Endothelial cell of umbilical vein (primary cell): Measurements from ENCODE around the gene AOX1. TPM values are rescaled to one million over a fixed set of nuclear protein-coding genes. Genes with fewer than 3 reads are reported as not detected.

Source experiments
- BruUV-seq: library from RNA; stranded (reverse); fragments of 400-500 nt; replicated peaks from 2 replicates; lab custom pipeline; 2021; lab: Mats Ljungman, UMichigan
- CTCF ChIA-PET: fragments of 300-600, 350-600 bp; sonication (Branson Sonifier 250); formaldehyde crosslinking; loops from one replicate; lab custom pipeline; 2021; ENCODE audit warnings: antibody characterized with exemption, inconsistent platforms; lab: Charles Lee
- POLR2A ChIA-PET: fragments of 300-600, 350-600 bp; sonication (Branson Sonifier 250); formaldehyde crosslinking; loops from one replicate; lab custom pipeline; 2021; ENCODE audit warnings: antibody characterized with exemption, inconsistent platforms; lab: Charles Lee
- DNase-seq: peaks from one replicate; pipeline ENCODE4 v3.0.0-alpha.2; 2011; ENCODE audit warnings: low read depth, low spot score
- FAIRE-seq: peaks from 2 replicates; lab custom pipeline; 2011; peaks lifted over from hg19 to GRCh38; lab: Jason Lieb, UNC
- H2AFZ ChIP-seq: 2 replicates; pipeline ENCODE4 v1.6.0; 2012; ENCODE audit warnings: low read depth, low read length, control low read depth, inconsistent platforms
- H3K27ac ChIP-seq: 2 replicates; pipeline ENCODE4 v1.5.1; 2011; ENCODE audit warnings: low read depth, mild to moderate bottlenecking, control low read depth, low read length, moderate library complexity; ENCODE audit not compliant: insufficient read depth
- H3K27me3 ChIP-seq, 2 experiments: 2 replicates each; pipeline versions ENCODE4 v1.6.0 to v1.6.1; 2011; ENCODE audit warnings: low read length in 2 of 2, mixed read lengths in 1 of 2; ENCODE audit not compliant: control insufficient read depth in 2 of 2, insufficient read depth in 2 of 2
- H3K36me3 ChIP-seq, 2 experiments: 2 replicates in 1 of 2; 3 replicates in 1 of 2; pipeline ENCODE4 v1.5.1; 2011; ENCODE audit warnings: low read length in 2 of 2, mild to moderate bottlenecking in 1 of 2, moderate library complexity in 1 of 2; ENCODE audit not compliant: control insufficient read depth in 2 of 2, insufficient read depth in 2 of 2; ENCODE audit errors: extremely low read depth in 1 of 2
- H3K4me1 ChIP-seq: 3 replicates; pipeline ENCODE4 v1.5.1; 2011; ENCODE audit warnings: mild to moderate bottlenecking, low read length; ENCODE audit not compliant: control insufficient read depth, insufficient read depth; ENCODE audit errors: extremely low read depth
- H3K4me2 ChIP-seq: 2 replicates; pipeline ENCODE4 v1.6.1; 2011; ENCODE audit warnings: low read length, control low read depth, mixed read lengths; ENCODE audit not compliant: insufficient read depth
- H3K4me3 ChIP-seq, 3 experiments: fragments of 200-600 bp in 1 of 3; sonication (generic), shearing (Covaris generic) in 1 of 3; replicated peaks in 1 of 3; 2 replicates each; pipeline ENCODE4 v1.5.1; 2011 to 2016; ENCODE audit warnings: control low read depth in 3 of 3, low read length in 3 of 3, mild to moderate bottlenecking in 2 of 3, inconsistent platforms in 1 of 3, low read depth in 1 of 3, moderate library complexity in 1 of 3; ENCODE audit not compliant: insufficient read depth in 1 of 3
- H3K79me2 ChIP-seq: 2 replicates; pipeline ENCODE4 v1.6.0; 2012; ENCODE audit warnings: low read length, inconsistent platforms; ENCODE audit not compliant: control insufficient read depth, insufficient read depth
- H3K9ac ChIP-seq: replicated peaks from 2 replicates; pipeline ENCODE3; 2011; ENCODE audit warnings: low read length, control low read depth; ENCODE audit not compliant: insufficient read depth; ENCODE audit errors: extremely low read depth
- H3K9me1 ChIP-seq: replicated peaks from 3 replicates; pipeline ENCODE4 v1.6.0; 2011; ENCODE audit warnings: mild to moderate bottlenecking, low read length; ENCODE audit not compliant: control insufficient read depth, insufficient read depth; ENCODE audit errors: extremely low read depth
- H3K9me3 ChIP-seq: replicated peaks from 2 replicates; pipeline ENCODE4 v1.5.1; 2012; ENCODE audit warnings: low read length, inconsistent platforms; ENCODE audit not compliant: control insufficient read depth, insufficient read depth
- H4K20me1 ChIP-seq: replicated peaks from 2 replicates; pipeline ENCODE3; 2011; ENCODE audit warnings: mild to moderate bottlenecking, low read length; ENCODE audit not compliant: control insufficient read depth, insufficient read depth; ENCODE audit errors: extremely low read depth
- EZH2 ChIP-seq: IDR thresholded peaks from 2 replicates; pipeline ENCODE4 v1.6.1; 2012; ENCODE audit warnings: borderline replicate concordance, low read depth, mild to moderate bottlenecking, moderate library complexity, low read length, inconsistent platforms; ENCODE audit not compliant: severe bottlenecking
- FOS ChIP-seq: IDR thresholded peaks from 2 replicates; pipeline ENCODE4 v1.6.1; 2011; ENCODE audit warnings: mild to moderate bottlenecking, low read length, moderate library complexity, borderline replicate concordance; ENCODE audit not compliant: insufficient read depth
- GATA2 ChIP-seq: IDR thresholded peaks from 2 replicates; pipeline ENCODE4 v1.7.0; 2011; ENCODE audit warnings: low read depth, mild to moderate bottlenecking, moderate library complexity, mixed read lengths, low read length; ENCODE audit not compliant: insufficient read length, insufficient read depth
- JUN ChIP-seq: IDR thresholded peaks from 2 replicates; pipeline ENCODE4 v1.6.1; 2011; ENCODE audit warnings: borderline replicate concordance, low read depth; ENCODE audit not compliant: insufficient read length, insufficient read depth
- MYC ChIP-seq: IDR thresholded peaks from one replicate; pipeline ENCODE4 v1.6.1; 2011; ENCODE audit warnings: mild to moderate bottlenecking, low read depth, low read length
- POLR2A ChIP-seq: IDR thresholded peaks from 2 replicates; pipeline ENCODE4 v1.6.1; 2012; ENCODE audit warnings: low read depth, mild to moderate bottlenecking, control low read depth, low read length
- POLR2AphosphoS5 ChIP-seq: IDR thresholded peaks from 2 replicates; pipeline ENCODE4 v1.6.1; 2012; ENCODE audit warnings: low read depth, mild to moderate bottlenecking, control low read depth, low read length, moderate library complexity; ENCODE audit not compliant: insufficient read depth
- dilution Hi-C: fragments of 300-500 bp; cut with MboI; formaldehyde crosslinking; loops from one replicate; pipeline ENCODE4 v1.15.0; 2019; ENCODE audit warnings: low sequenced_read_pairs; ENCODE audit not compliant: extremely low pct_ligation_motif_present
- intact Hi-C: fragments of 100-400 bp; cut with micrococcal nuclease; formaldehyde crosslinking; loops from one replicate; pipeline ENCODE4 v1.10.0; 2022
- polyA plus RNA-seq, 4 experiments: library from polyadenylated mRNA; depleted of rRNA in 3 of 4; stranded (reverse) in 3 of 4; unstranded in 1 of 4; fragments of >200 nt; gene quantifications; 2 replicates each; pipeline versions ENCODE4 v1.2.1 to v1.2.3, GENCODE V29; 2011 to 2012; ENCODE audit warnings: missing spikeins in 1 of 4
- total RNA-seq: library from RNA; stranded (reverse); gene quantifications from 2 replicates; pipeline ENCODE4 v1.2.3, GENCODE V29; 2021
- TF ChIP-seq, protein P1 (sequence below), 2 donors: IDR thresholded peaks; 1 replicate in 1 of 2; 2 replicates in 1 of 2; pipeline ENCODE4 v1.5.1; 2011; ENCODE audit warnings: low read length in 2 of 2, mild to moderate bottlenecking in 2 of 2, moderate library complexity in 2 of 2, control low read depth in 1 of 2, inconsistent platforms in 1 of 2, low read depth in 1 of 2; ENCODE audit not compliant: insufficient read depth in 1 of 2; ENCODE audit errors: extremely low read depth in 1 of 2
- TF ChIP-seq, protein P2 (sequence below): IDR thresholded peaks from 2 replicates; pipeline ENCODE4 v1.6.1; 2011; ENCODE audit not compliant: insufficient read depth, insufficient read length

Gene AOX1
- total and polyA plus RNA-seq, 2 donors (not counting 3 experiments of a cell fraction or from before 2014, with no cell fraction given) = 0.03 to 0.46 TPM

DNA sequence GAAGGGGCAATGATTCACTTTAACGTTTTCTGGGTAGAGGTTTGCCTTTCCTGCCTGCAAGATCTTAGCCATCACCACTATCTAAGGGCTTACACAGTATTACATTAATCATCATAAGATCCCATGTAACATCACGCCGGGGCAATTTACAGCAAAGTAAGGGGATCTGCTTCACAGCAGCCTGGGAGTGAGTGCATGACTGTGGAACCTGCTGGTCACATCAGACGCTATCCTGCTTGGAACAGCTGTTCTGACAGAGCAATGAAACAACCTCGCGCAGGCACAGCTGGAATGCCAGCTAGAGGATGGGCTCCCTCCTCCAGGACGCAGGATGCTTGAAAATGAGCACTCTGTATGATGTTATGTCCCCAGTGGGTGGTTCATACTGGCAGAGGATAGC is 89.0 kb downstream of the AOX1 start:
- DNase-seq (no peak), FAIRE-seq (no peak)
- no peak overlapping the region for H3K4me3 ChIP-seq
- TF ChIP-seq MYC = no peak
- no peak for TF ChIP-seq GATA2
- TF ChIP-seq, protein P1, sequence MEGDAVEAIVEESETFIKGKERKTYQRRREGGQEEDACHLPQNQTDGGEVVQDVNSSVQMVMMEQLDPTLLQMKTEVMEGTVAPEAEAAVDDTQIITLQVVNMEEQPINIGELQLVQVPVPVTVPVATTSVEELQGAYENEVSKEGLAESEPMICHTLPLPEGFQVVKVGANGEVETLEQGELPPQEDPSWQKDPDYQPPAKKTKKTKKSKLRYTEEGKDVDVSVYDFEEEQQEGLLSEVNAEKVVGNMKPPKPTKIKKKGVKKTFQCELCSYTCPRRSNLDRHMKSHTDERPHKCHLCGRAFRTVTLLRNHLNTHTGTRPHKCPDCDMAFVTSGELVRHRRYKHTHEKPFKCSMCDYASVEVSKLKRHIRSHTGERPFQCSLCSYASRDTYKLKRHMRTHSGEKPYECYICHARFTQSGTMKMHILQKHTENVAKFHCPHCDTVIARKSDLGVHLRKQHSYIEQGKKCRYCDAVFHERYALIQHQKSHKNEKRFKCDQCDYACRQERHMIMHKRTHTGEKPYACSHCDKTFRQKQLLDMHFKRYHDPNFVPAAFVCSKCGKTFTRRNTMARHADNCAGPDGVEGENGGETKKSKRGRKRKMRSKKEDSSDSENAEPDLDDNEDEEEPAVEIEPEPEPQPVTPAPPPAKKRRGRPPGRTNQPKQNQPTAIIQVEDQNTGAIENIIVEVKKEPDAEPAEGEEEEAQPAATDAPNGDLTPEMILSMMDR (IDR thresholded peaks at IDR 0.05; ENCODE audit: extremely low read depth in 1 of 2, insufficient read depth in 1 of 2, low read depth in 1 of 2, low read length in 2 of 2) = no peak
- TF ChIP-seq, protein P2, sequence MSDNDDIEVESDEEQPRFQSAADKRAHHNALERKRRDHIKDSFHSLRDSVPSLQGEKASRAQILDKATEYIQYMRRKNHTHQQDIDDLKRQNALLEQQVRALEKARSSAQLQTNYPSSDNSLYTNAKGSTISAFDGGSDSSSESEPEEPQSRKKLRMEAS = no peak
- no peak for TF ChIP-seq EZH2
- no peak for TF ChIP-seq JUN
- TF ChIP-seq FOS = no peak
- TF ChIP-seq POLR2A = no peak
- no peak for TF ChIP-seq POLR2AphosphoS5
- H3K27me3 ChIP-seq = peaks cover 0 to 2% of the 10 kb centered on the region in 2 experiments
- intact Hi-C loops (no loop called here), dilution Hi-C loops (no loop called here)
- no peaks in the 10 kb centered on the region for H3K9me3 ChIP-seq
- CTCF ChIA-PET = interaction anchor here (0.7 kb wide), 1 partner anchor 17 kb away, joined by 3 read pairs; no protein-coding TSS in a partner anchor
- no peak overlapping the region for H3K9ac ChIP-seq
- H3K4me1 ChIP-seq = no peaks in the 10 kb centered on the region
- no peaks in the 10 kb centered on the region for H3K36me3 ChIP-seq
- no peak overlapping the region for H3K4me2 ChIP-seq
- no peaks in the 10 kb centered on the region for H3K79me2 ChIP-seq
- POLR2A ChIA-PET = no interaction called here
- no peaks in the 10 kb centered on the region for H3K9me1 ChIP-seq
- H3K27ac ChIP-seq = no peak overlapping the region
- no TSS peak for BruUV-seq
- no peak overlapping the region for H2AFZ ChIP-seq
- no peaks in the 10 kb centered on the region for H4K20me1 ChIP-seq
